KMS-11 (cell line): Measurements from ENCODE around the gene MACROD1.

Source experiments
- H2AFZ ChIP-seq: fragments of 200-600 bp; sonication (generic); 2 replicates; pipeline ENCODE4 v1.6.1; 2016; ENCODE audit warnings: antibody characterized with exemption, mixed run types, low read depth
- H3K27ac ChIP-seq: fragments of 200-600 bp; sonication (generic); 2 replicates; pipeline ENCODE4 v1.6.1; 2016; ENCODE audit warnings: mild to moderate bottlenecking, mixed run types
- H3K27me3 ChIP-seq: fragments of 200-600 bp; sonication (generic); 2 replicates; pipeline ENCODE4 v1.6.1; 2017; ENCODE audit warnings: mild to moderate bottlenecking, low read depth, mixed run types, moderate library complexity; ENCODE audit not compliant: insufficient read depth
- H3K36me3 ChIP-seq: fragments of 200-600 bp; sonication (generic); 2 replicates; pipeline ENCODE4 v1.6.1; 2017; ENCODE audit warnings: mild to moderate bottlenecking, mixed run types; ENCODE audit not compliant: insufficient read depth
- H3K4me1 ChIP-seq: fragments of 200-600 bp; sonication (generic); 2 replicates; pipeline ENCODE4 v1.6.1; 2016; ENCODE audit warnings: mild to moderate bottlenecking, low read depth, mixed run types; ENCODE audit not compliant: poor library complexity, severe bottlenecking
- H3K4me2 ChIP-seq: fragments of 200-600 bp; sonication (generic); 2 replicates; pipeline ENCODE4 v1.7.0; 2016; ENCODE audit warnings: mild to moderate bottlenecking, mixed run types
- H3K4me3 ChIP-seq: fragments of 200-600 bp; sonication (generic); IDR thresholded peaks from 2 replicates; pipeline ENCODE4 v1.6.1; 2017; ENCODE audit warnings: low read depth, low read length, mixed read lengths; ENCODE audit not compliant: insufficient read depth
- H3K79me2 ChIP-seq: fragments of 200-600 bp; sonication (generic); 2 replicates; pipeline ENCODE4 v1.6.1; 2016; ENCODE audit warnings: low read depth, mixed run types; ENCODE audit not compliant: insufficient read depth
- H3K9ac ChIP-seq: fragments of 200-600 bp; sonication (generic); 2 replicates; pipeline ENCODE4 v1.6.1; 2016; ENCODE audit warnings: mild to moderate bottlenecking, mixed run types
- H4K20me1 ChIP-seq: fragments of 200-600 bp; sonication (generic); 2 replicates; pipeline ENCODE4 v1.6.1; 2016; ENCODE audit warnings: mild to moderate bottlenecking, mixed run types; ENCODE audit not compliant: insufficient read depth
- TF ChIP-seq, protein P1 (sequence below): fragments of 200-600 bp; sonication (generic); conservative IDR thresholded peaks from 2 replicates; pipeline ENCODE4 v1.6.1; 2017; ENCODE audit warnings: low read depth, mild to moderate bottlenecking, antibody characterized with exemption, low read length, moderate library complexity, mixed read lengths

Gene MACROD1

DNA sequence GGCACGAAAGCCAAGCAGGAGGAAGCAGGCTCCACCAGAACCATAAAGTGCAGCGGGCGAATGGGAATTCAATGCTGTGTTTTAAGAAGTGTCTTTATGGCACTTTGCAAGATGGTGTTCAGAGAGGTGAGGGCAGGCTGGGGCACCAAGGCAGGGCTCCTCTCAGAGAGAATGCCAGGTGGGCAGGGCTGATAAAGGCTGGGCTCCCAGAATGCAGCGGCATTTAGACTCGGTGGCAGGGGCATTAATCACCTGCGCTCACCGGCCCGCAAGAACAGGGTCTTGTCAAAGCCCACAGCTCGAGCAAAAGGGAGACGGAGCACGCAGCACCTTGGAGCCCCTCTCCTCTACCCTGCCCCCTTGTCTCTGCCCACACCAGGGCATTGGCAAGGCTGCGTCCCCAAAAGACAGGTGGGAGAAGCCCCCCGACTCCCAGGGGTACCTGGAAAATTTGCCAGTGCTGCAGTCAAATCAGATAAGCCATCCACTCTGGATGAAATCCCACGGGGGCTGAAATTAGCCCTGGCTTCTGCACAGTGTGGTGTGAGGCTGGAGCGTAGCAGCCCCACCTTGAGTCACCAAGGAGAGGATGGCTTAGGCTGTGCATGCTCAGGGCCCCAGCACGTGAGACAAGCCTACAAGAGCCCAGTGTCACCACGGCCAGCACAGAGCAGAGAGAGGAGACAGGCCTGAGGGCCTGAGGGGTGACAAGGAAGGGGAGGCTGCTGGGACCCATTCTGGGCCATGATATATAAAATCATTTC, 8.1 kb downstream of the MACROD1 start:
- Histone ChIP-seq H3K4me3 (no peak overlapping the region), H3K79me2 (no peaks in the 10 kb centered on the region), H3K9ac (no peak overlapping the region), H3K27ac (no peak overlapping the region), H3K36me3 (no peaks in the 10 kb centered on the region), H3K4me1 (peaks cover 6% of the 10 kb centered on the region), H3K4me2 (no peak overlapping the region), H4K20me1 (no peaks in the 10 kb centered on the region), H2AFZ (no peak overlapping the region), H3K27me3 (no peaks in the 10 kb centered on the region)
- TF ChIP-seq, protein P1, sequence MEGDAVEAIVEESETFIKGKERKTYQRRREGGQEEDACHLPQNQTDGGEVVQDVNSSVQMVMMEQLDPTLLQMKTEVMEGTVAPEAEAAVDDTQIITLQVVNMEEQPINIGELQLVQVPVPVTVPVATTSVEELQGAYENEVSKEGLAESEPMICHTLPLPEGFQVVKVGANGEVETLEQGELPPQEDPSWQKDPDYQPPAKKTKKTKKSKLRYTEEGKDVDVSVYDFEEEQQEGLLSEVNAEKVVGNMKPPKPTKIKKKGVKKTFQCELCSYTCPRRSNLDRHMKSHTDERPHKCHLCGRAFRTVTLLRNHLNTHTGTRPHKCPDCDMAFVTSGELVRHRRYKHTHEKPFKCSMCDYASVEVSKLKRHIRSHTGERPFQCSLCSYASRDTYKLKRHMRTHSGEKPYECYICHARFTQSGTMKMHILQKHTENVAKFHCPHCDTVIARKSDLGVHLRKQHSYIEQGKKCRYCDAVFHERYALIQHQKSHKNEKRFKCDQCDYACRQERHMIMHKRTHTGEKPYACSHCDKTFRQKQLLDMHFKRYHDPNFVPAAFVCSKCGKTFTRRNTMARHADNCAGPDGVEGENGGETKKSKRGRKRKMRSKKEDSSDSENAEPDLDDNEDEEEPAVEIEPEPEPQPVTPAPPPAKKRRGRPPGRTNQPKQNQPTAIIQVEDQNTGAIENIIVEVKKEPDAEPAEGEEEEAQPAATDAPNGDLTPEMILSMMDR = no peak

DNA sequence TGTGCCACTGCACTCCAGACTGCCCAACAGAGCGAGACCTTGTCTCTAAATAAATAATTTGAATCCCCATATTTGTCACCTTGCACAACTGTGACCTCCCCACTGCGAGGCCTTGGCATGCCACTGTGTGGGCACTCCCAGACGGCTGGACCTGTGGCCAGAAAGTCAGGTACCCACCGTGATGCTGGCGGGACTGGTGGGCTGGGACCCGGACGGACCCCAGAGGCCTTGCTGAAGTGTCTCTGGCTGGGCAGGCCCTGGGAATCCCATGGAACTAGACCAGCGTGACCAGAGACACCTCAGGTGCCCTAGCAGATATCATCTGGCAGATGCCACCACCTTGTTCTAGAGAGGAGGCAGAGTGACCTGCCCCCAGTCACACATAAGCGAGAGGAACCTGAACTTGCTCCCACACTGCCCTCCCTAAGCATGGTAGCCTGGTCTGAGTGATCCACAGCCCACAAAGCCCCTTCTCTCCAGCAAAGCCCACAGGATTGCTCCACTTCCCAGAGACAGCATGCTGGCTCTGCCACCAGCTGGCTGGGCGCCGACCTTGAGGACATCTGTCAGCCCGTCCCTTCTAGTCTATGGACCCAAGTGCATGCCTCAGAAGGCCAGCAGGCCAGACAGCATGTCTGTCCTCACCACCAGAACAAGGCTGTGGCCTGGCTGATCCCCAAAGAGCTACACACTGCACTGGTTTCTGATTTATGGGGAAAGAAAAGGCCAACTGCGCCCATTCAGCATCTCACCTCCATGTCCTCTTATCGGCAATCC, 9.5 kb downstream of the MACROD1 start:
- Histone ChIP-seq H3K36me3 (no peaks in the 10 kb centered on the region), H3K4me3 (no peak overlapping the region), H3K4me2 (no peak overlapping the region), H3K9ac (no peak overlapping the region), H3K4me1 (peaks cover 7% of the 10 kb centered on the region), H3K27me3 (no peaks in the 10 kb centered on the region), H2AFZ (no peak overlapping the region), H3K27ac (no peak overlapping the region), H4K20me1 (no peaks in the 10 kb centered on the region), H3K79me2 (no peaks in the 10 kb centered on the region)
- TF ChIP-seq, protein P1 = no peak

DNA sequence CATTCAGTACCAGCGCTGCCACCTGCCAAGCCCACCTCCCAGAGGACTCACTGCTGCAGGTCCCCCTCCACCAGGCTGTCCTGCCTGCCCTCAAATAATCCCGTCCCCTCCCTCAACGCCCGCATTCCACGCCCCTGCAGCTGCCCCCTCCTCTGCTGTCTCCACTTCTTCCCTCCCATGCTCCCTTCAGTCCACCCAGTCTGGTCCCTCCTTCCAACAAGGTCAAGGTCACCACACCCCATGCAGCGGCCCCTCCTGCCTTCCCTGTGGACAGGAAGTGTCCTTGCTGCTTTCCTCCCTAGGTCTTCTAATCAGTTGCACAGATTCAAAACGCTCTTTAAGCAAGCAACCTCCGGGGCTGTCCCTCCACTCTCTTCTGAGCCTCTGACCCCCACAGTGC, 12.1 kb downstream of the MACROD1 start:
- H4K20me1 ChIP-seq = no peaks in the 10 kb centered on the region
- peaks cover 7% of the 10 kb centered on the region for H3K4me1 ChIP-seq
- no peaks in the 10 kb centered on the region for H3K36me3 ChIP-seq
- no peak overlapping the region for H3K4me2 ChIP-seq
- no peaks in the 10 kb centered on the region for H3K79me2 ChIP-seq
- H3K27ac ChIP-seq = no peak overlapping the region
- H3K27me3 ChIP-seq = no peaks in the 10 kb centered on the region
- no peak overlapping the region for H3K4me3 ChIP-seq
- H3K9ac ChIP-seq = no peak overlapping the region
- TF ChIP-seq, protein P1 = no peak
- H2AFZ ChIP-seq = no peak overlapping the region

DNA sequence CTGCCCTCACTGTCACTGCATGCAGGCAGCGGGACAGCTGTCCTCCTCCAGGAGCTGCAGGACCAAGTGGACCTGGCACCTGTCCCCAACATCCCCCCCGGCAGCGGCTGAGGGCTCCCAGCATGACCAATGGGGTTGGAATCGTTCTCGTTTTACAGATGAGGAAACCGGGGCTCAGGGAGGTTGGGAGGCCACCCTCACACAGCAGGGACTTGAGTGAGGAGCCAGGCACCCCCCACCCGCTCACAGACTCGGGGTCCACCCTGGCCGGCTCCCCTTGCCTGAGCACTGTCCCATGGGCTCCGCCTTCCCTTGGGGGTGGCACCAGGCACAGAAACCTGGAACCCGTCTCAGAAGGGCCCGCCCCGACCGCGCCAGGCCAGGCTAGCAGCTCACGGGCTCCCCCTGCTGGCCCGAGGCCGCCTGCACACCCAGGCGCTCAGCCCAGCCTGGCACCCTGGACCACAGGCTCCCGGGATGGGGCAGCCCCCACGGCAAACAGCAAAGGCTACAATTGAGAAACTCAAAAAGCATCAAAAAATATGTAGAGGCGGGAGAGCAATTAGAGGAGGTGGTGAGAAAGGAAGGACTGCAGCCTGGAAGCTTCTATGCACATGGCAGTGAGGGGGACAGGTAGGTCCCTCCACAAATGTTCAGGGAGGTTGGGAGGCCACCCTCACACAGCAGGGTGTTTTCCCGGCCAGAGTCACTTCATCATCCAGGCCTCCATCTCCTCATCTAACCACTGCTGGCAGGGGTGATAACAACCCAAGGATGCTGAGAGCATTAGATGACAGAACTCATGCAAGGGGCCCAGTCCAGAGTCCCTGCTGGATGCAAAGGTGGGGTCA, 12.8 kb downstream of the MACROD1 start:
- Histone ChIP-seq H3K4me3 (no peak overlapping the region), H3K4me2 (peak overlapping the region; percentile 48; the same call in 1 of the 2 replicates), H2AFZ (no peak overlapping the region), H3K4me1 (peaks cover 7% of the 10 kb centered on the region), H3K36me3 (no peaks in the 10 kb centered on the region), H3K27ac (no peak overlapping the region), H3K27me3 (no peaks in the 10 kb centered on the region), H4K20me1 (no peaks in the 10 kb centered on the region), H3K9ac (no peak overlapping the region), H3K79me2 (no peaks in the 10 kb centered on the region)
- TF ChIP-seq, protein P1 = peak; percentile 98
